CD4-positive, alpha-beta T cell (primary cell): ENCODE data around the gene KHDC1L. TPM values are rescaled to one million over a fixed set of nuclear protein-coding genes. Genes with fewer than 3 reads are reported as not detected.
"Not testable (repeated sequence)": the region's sequence is repeated elsewhere in the genome, so short reads cannot be mapped to it uniquely, and the experiment has no call there.

Experiments used
- ATAC-seq: fragments of 200-7000 bp; cut with Tn5 transposase; one replicate; pipeline ENCODE4 v1.10.0; 2022; ENCODE audit warnings: mild to moderate bottlenecking; ENCODE audit not compliant: poor library complexity
- CTCF ChIA-PET: fragments of 350-600 bp; sonication (Branson Sonifier 250); formaldehyde crosslinking; loops from one replicate; lab custom pipeline; 2021; ENCODE audit warnings: antibody characterized with exemption, inconsistent platforms; lab: Charles Lee
- POLR2A ChIA-PET: fragments of 350-600 bp; sonication (Branson Sonifier 250); formaldehyde crosslinking; loops from one replicate; lab custom pipeline; 2021; ENCODE audit warnings: antibody characterized with exemption, inconsistent platforms; lab: Charles Lee
- DNase-seq, 14 experiments: peaks; one replicate each; pipeline ENCODE4 v3.0.0-alpha.2; 2013 to 2020; ENCODE audit warnings: mixed read lengths in 2 of 14
- H3K27ac ChIP-seq, 2 donors: one replicate each; pipeline versions ENCODE4 v1.5.1 to v1.7.0; 2013; ENCODE audit warnings: low read length in 2 of 2, low read depth in 1 of 2, mild to moderate bottlenecking in 1 of 2
- H3K27me3 ChIP-seq, 2 experiments: 1 replicate in 1 of 2; 2 replicates in 1 of 2; pipeline versions ENCODE4 v1.6.1 to v1.7.0; 2013; ENCODE audit warnings: low read length in 2 of 2, control low read depth in 1 of 2, mild to moderate bottlenecking in 1 of 2, moderate library complexity in 1 of 2; ENCODE audit not compliant: insufficient read depth in 2 of 2, control insufficient read depth in 1 of 2
- H3K36me3 ChIP-seq: one replicate; pipeline ENCODE4 v1.6.1; 2013; ENCODE audit warnings: low read length, control low read depth; ENCODE audit not compliant: insufficient read depth
- H3K4me1 ChIP-seq: one replicate; pipeline ENCODE4 v1.6.1; 2013; ENCODE audit warnings: low read length, control low read depth; ENCODE audit not compliant: insufficient read depth
- H3K4me3 ChIP-seq: one replicate; pipeline ENCODE4 v1.5.1; 2013; ENCODE audit warnings: mild to moderate bottlenecking, low read length, moderate library complexity
- H3K9me3 ChIP-seq, 2 experiments: 1 replicate in 1 of 2; 2 replicates in 1 of 2; pipeline versions ENCODE4 v1.6.1 to v1.7.0; 2013; ENCODE audit warnings: low read length in 2 of 2, mild to moderate bottlenecking in 2 of 2, control low read depth in 1 of 2, moderate library complexity in 1 of 2; ENCODE audit not compliant: control insufficient read depth in 1 of 2, insufficient read depth in 1 of 2
- H3K27ac Mint-ChIP-seq: one replicate; pipeline ENCODE4 v1.8.0; 2020; ENCODE audit warnings: mixed read lengths
- H3K27me3 Mint-ChIP-seq: one replicate; pipeline ENCODE4 v1.8.0; 2021; ENCODE audit warnings: mixed read lengths
- H3K36me3 Mint-ChIP-seq: one replicate; pipeline ENCODE4 v1.8.0; 2021; ENCODE audit warnings: low read depth, mixed read lengths
- H3K4me1 Mint-ChIP-seq: one replicate; pipeline ENCODE4 v1.8.0; 2021; ENCODE audit warnings: low read depth, mixed read lengths
- H3K4me3 Mint-ChIP-seq: one replicate; pipeline ENCODE4 v1.8.0; 2020; ENCODE audit warnings: mild to moderate bottlenecking, mixed read lengths
- H3K9me3 Mint-ChIP-seq: one replicate; pipeline ENCODE4 v1.8.0; 2020; ENCODE audit warnings: mixed read lengths
- CTCF ChIP-seq: fragments of 200-600 bp; IDR thresholded peaks from one replicate; pipeline ENCODE4 v1.8.0; 2022; ENCODE audit warnings: antibody characterized with exemption, mild to moderate bottlenecking
- intact Hi-C, 2 experiments: fragments of 100-400 bp; cut with DNase I in 1 of 2; cut with micrococcal nuclease in 1 of 2; formaldehyde crosslinking; loops; one replicate each; pipeline versions ENCODE4 v1.15.1 to v1.9.0; 2023 to 2025; cut with DNase I, micrococcal nuclease
- total RNA-seq, 174 experiments: library from RNA in 2 of 174; stranded (reverse) in 2 of 174; gene quantifications; one replicate each; pipeline ENCODE4 v1.2.3 and lab custom pipeline; 2021 to 2026

The KHDC1L gene
- total RNA-seq, 2 experiments from 2014 or later, result not detected

DNA sequence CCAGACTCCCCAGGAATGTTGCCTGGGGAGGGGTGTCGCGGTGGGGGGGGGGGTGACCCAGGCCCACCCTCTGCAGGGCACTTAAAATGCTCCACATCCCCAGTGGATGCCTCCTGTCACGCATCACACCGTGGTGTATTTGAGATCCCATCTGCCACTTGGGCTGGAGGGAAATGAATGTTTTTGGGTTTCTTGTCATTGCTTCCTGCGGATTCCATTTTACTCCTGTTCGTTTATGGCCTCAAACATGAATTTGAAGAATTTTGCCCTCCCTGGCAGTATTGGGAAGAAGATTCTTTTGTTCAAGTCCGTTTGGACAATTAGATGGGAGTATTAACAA lies 38.2 kb upstream of the KHDC1L start:
- H3K9me3 Mint-ChIP-seq, result no peaks in the 10 kb centered on the region
- H3K27ac ChIP-seq, result peak overlapping the region in 1 of 2 donors; percentile 0
- no peaks in the 10 kb centered on the region for H3K27me3 ChIP-seq
- peaks cover 10% of the 10 kb centered on the region for H3K36me3 Mint-ChIP-seq
- CTCF ChIA-PET, result interaction anchor here (1.2 kb wide), 1 partner anchor 22 kb away, joined by 5 read pairs; no protein-coding TSS in a partner anchor
- H3K4me3 ChIP-seq, result peak overlapping the region; percentile 78
- ATAC-seq, result peak; percentile 20
- H3K4me1 ChIP-seq, result peaks cover 19% of the 10 kb centered on the region
- H3K36me3 ChIP-seq, result no peaks in the 10 kb centered on the region
- POLR2A ChIA-PET, result interaction anchor here (1.0 to 1.5 kb wide), 2 partner anchors 198 to 258 kb away, joined by 3 to 4 read pairs; partner anchors contain the start of genes EEF1A1 and MTO1
- H3K4me3 Mint-ChIP-seq, result peak overlapping the region; percentile 81
- intact Hi-C loops, result loop anchor here in 1 of 2 experiments (5.0 kb wide), 1 partner anchor 259 kb away; the partner anchor contains the start of gene EEF1A1
- H3K27me3 Mint-ChIP-seq, result no peaks in the 10 kb centered on the region
- H3K4me1 Mint-ChIP-seq, result peaks cover 35% of the 10 kb centered on the region
- no peak for TF ChIP-seq CTCF
- peak in 1 of 14 experiments; percentile 4 for DNase-seq
- peak overlapping the region; percentile 42 for H3K27ac Mint-ChIP-seq
- H3K9me3 ChIP-seq, result no peaks in the 10 kb centered on the region

DNA sequence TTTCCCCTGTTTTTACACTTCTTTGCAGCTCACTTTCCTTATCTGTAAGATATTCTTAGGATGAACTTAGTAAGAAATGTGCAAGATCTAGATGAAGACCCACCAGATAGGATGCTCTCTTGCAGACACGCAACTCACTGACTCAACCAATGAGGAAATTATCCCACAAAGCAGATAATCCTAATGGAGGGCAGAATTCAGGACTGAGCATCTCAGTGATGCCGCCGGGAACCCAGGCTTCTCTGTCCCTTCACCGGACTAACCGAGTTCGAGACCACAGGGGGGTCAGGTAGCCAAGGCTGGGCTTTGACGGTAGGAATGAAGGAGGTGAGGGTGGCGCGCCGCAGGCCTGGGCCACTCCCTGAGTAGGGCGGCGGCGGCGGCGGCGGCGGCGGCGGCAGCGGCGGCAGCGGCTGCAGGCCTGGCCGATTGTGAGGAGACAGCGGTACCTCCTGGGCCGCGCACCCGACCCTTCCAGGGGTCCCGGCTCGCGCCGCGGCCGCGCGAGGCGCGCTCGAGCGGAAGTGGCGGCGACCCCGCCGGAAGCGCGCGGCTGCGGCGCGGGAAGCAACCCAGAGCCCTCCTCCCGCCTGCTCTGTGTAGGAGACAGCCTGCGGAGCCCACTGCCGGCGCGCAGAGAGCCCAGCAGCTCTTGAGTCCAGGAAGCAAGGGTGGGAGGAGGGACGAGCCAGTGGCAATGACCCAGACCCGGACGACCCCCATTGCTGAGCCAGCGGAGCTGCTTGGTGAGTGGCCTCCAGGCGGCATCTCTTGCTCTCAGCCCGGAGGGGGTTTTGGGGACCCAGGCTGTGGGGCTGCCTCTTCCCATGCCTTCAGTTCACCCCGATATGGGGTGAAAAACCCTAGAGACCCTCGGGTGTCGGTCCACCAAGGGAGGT lies 37.6 kb upstream of the KHDC1L start, which contains the start of gene KHDC1:
Gene KHDC1 (minus strand): TSS at position 526 of the 899 bp plus-strand sequence. CDS start 20,679 bp downstream, outside the sequence.
- H3K4me3 Mint-ChIP-seq, result peak within 1 kb of the TSS; percentile 81
- Histone ChIP-seq H3K4me1 (peaks cover 19% of the 10 kb centered on the region), H3K9me3 (no peaks in the 10 kb centered on the region), H3K27ac (peak within 1 kb of the TSS; percentile 26 to 38), H3K27me3 (no peaks in the 10 kb centered on the region), H3K4me3 (peak within 1 kb of the TSS; percentile 78), H3K36me3 (no peaks in the 10 kb centered on the region)
- intact Hi-C loops, result loop anchor here in 1 of 2 experiments (5.0 kb wide), 1 partner anchor 259 kb away; the partner anchor contains the start of gene EEF1A1
- peaks cover 5% of the 10 kb centered on the region for H3K36me3 Mint-ChIP-seq
- CTCF ChIA-PET, result interaction anchor here (1.2 kb wide), 1 partner anchor 22 kb away, joined by 5 read pairs; no protein-coding TSS in a partner anchor
- H3K27ac Mint-ChIP-seq, result peak within 1 kb of the TSS; percentile 76
- ATAC-seq (peak; percentile 92), DNase-seq (peak; percentile 26 to 80 (median 52))
- H3K27me3 Mint-ChIP-seq, result no peaks in the 10 kb centered on the region
- H3K4me1 Mint-ChIP-seq, result peaks cover 35% of the 10 kb centered on the region
- POLR2A ChIA-PET, result interaction anchor here (1.0 to 1.5 kb wide), 2 partner anchors 198 to 258 kb away, joined by 3 to 4 read pairs; partner anchors contain the start of genes EEF1A1 and MTO1
- no peak for TF ChIP-seq CTCF
- no peaks in the 10 kb centered on the region for H3K9me3 Mint-ChIP-seq

DNA sequence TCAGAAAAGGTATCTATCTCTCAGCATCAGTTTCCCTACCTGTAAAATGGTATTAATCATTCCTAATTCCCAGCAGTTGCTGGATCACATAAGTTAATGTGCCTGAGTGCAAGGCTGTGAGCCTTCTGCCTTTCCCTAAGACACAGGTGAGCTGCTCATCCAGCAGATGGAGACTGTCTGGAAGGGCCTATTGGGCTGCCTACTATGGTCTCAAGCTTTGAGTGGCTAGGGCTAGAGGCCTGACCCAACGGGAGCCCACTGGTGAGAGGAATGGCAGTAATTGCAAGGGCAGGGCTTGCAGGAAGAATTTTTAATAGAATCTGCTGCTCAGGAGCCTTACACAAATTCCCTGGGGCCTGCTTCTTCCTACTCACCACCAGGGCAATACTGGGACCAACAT lies 33.4 kb upstream of the KHDC1L start:
- Histone ChIP-seq H3K27ac (no peak overlapping the region), H3K27me3 (no peaks in the 10 kb centered on the region), H3K9me3 (no peaks in the 10 kb centered on the region), H3K4me3 (no peak overlapping the region), H3K4me1 (peaks cover 9% of the 10 kb centered on the region), H3K36me3 (no peaks in the 10 kb centered on the region)
- H3K4me3 Mint-ChIP-seq, result no peak overlapping the region
- no peak overlapping the region for H3K27ac Mint-ChIP-seq
- H3K4me1 Mint-ChIP-seq, result peaks cover 11% of the 10 kb centered on the region
- intact Hi-C loops, result no loop called here
- POLR2A ChIA-PET, result no interaction called here
- H3K36me3 Mint-ChIP-seq, result no peaks in the 10 kb centered on the region
- CTCF ChIA-PET, result interaction anchor here (0.8 kb wide), 1 partner anchor 68 kb away, joined by 3 read pairs; no protein-coding TSS in a partner anchor
- H3K9me3 Mint-ChIP-seq, result no peaks in the 10 kb centered on the region
- no peak for DNase-seq
- no peaks in the 10 kb centered on the region for H3K27me3 Mint-ChIP-seq
- no peak for ATAC-seq
- no peak for TF ChIP-seq CTCF

DNA sequence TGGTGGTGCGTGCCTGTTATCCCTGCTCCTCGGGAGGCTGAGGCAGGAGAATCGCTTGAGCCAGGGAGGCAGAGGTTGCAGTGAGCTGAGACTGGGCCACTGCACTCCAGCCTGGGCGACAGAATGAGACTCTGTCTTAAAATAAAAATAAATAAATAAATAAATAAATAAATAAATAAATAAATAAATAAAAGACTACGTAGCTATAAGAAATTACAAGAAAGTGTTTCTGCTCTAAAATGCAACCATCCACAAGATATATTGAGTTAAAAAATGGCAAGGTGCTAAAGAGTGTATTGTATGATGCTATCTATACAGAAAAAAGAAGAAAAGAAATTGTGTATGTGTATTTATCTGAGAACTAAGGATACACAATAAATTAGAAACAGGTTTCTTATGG lies 29.0 kb upstream of the KHDC1L start:
- H3K9me3 ChIP-seq, H3K4me1 Mint-ChIP-seq, H3K4me1 ChIP-seq, intact Hi-C loops, DNase-seq, POLR2A ChIA-PET, H3K27ac Mint-ChIP-seq, H3K27ac ChIP-seq, ATAC-seq, H3K27me3 Mint-ChIP-seq, CTCF ChIA-PET, H3K36me3 Mint-ChIP-seq, H3K36me3 ChIP-seq, H3K9me3 Mint-ChIP-seq, H3K27me3 ChIP-seq, H3K4me3 ChIP-seq, H3K4me3 Mint-ChIP-seq: not testable (repeated sequence)
